GM18517 (cell line): Measurements from ENCODE around the gene NCAPD2.
"Not testable (repeated sequence)": the region's sequence is repeated elsewhere in the genome, so short reads cannot be mapped to it uniquely, and the experiment has no call there.

ENCODE experiments used
- ATAC-seq: cut with Tn5 transposase; IDR thresholded peaks from one replicate; pipeline ENCODE4 v1.9.1; 2021; ENCODE audit warnings: mild to moderate bottlenecking, moderate library complexity; ENCODE audit not compliant: unreplicated experiment

The NCAPD2 gene

GRCh38 chr12:6462234-6462995, 31.5 kb upstream of the NCAPD2 start:
- no peak for ATAC-seq

- no peak for ATAC-seq
Measured at GRCh38 chr12:6463216-6463615, 30.7 kb upstream of the NCAPD2 start.

GRCh38 chr12:6463858-6464257, 30.0 kb upstream of the NCAPD2 start:
- no peak for ATAC-seq

GRCh38 chr12:6464531-6464930, 29.4 kb upstream of the NCAPD2 start:
- no peak for ATAC-seq

GRCh38 chr12:6465467-6466183, 28.3 kb upstream of the NCAPD2 start:
- ATAC-seq: no peak

- ATAC-seq: no peak
Measured at GRCh38 chr12:6466184-6466573, 27.7 kb upstream of the NCAPD2 start.

- not testable (repeated sequence) for ATAC-seq
Measured at GRCh38 chr12:6466751-6467150, 27.2 kb upstream of the NCAPD2 start.

- not testable (repeated sequence) for ATAC-seq
Measured at GRCh38 chr12:6467571-6468282, 26.2 kb upstream of the NCAPD2 start.

GRCh38 chr12:6468283-6468575, 25.7 kb upstream of the NCAPD2 start:
- ATAC-seq: no peak

GRCh38 chr12:6469092-6469491, 24.8 kb upstream of the NCAPD2 start:
- ATAC-seq: no peak

GRCh38 chr12:6469609-6470374, 24.1 kb upstream of the NCAPD2 start:
- ATAC-seq: no peak

- ATAC-seq: peak; percentile 79
Measured at GRCh38 chr12:6470375-6471163, 23.3 kb upstream of the NCAPD2 start, which contains the start of gene VAMP1. VAMP1 (minus strand) TSS chr12:6470677; CDS start chr12:6470531, 146 bp downstream.

GRCh38 chr12:6471989-6472360, 21.9 kb upstream of the NCAPD2 start:
- ATAC-seq: no peak

GRCh38 chr12:6472491-6472890, 21.4 kb upstream of the NCAPD2 start:
- ATAC-seq: no peak

- ATAC-seq: not testable (repeated sequence)
Measured at GRCh38 chr12:6475233-6475975, 18.5 kb upstream of the NCAPD2 start.

GRCh38 chr12:6476489-6476888, 17.4 kb upstream of the NCAPD2 start:
- ATAC-seq: no peak

GRCh38 chr12:6477601-6478377, 16.1 kb upstream of the NCAPD2 start:
- ATAC-seq: not testable (repeated sequence)

GRCh38 chr12:6478416-6478815, 15.5 kb upstream of the NCAPD2 start:
- no peak for ATAC-seq

- ATAC-seq: no peak
Measured at GRCh38 chr12:6488240-6488639, 5.7 kb upstream of the NCAPD2 start.
